Esophagus muscularis mucosa (tissue), 3 donors: ENCODE measurements around the gene NFAT5.

ENCODE experiments used
- CTCF ChIP-seq, 3 experiments: fragments of 200-600 bp in 2 of 3; fragments of 450-650 bp in 1 of 3; sonication (generic) in 2 of 3; IDR thresholded peaks; one replicate each; pipeline ENCODE4 v1.5.1; 2017 to 2019; ENCODE audit warnings: antibody characterized with exemption in 3 of 3, mild to moderate bottlenecking in 2 of 3, moderate library complexity in 1 of 3
- POLR2A ChIP-seq: fragments of 450-650 bp; IDR thresholded peaks from one replicate; pipeline ENCODE4 v1.6.1; 2017; ENCODE audit warnings: antibody characterized with exemption, moderate library complexity, mild to moderate bottlenecking, low read depth
- POLR2AphosphoS5 ChIP-seq, 2 donors: sonication (generic); formaldehyde crosslinking; IDR thresholded peaks; one replicate each; pipeline ENCODE4 v1.6.1; 2017; ENCODE audit warnings: antibody characterized with exemption in 2 of 2

GRCh38 chr16:69534720-69535119, 31.0 kb upstream of the NFAT5 start:
- TF ChIP-seq CTCF (IDR thresholded peaks at IDR 0.05) (no peak), POLR2A (no peak), POLR2AphosphoS5 (IDR thresholded peaks at IDR 0.05) (no peak)
